ENCODE results near the gene DIP2B.
"Not testable (repeated sequence)": the region's sequence is repeated elsewhere in the genome, so short reads cannot be mapped to it uniquely, and the experiment has no call there.

Gene DIP2B, protein sequence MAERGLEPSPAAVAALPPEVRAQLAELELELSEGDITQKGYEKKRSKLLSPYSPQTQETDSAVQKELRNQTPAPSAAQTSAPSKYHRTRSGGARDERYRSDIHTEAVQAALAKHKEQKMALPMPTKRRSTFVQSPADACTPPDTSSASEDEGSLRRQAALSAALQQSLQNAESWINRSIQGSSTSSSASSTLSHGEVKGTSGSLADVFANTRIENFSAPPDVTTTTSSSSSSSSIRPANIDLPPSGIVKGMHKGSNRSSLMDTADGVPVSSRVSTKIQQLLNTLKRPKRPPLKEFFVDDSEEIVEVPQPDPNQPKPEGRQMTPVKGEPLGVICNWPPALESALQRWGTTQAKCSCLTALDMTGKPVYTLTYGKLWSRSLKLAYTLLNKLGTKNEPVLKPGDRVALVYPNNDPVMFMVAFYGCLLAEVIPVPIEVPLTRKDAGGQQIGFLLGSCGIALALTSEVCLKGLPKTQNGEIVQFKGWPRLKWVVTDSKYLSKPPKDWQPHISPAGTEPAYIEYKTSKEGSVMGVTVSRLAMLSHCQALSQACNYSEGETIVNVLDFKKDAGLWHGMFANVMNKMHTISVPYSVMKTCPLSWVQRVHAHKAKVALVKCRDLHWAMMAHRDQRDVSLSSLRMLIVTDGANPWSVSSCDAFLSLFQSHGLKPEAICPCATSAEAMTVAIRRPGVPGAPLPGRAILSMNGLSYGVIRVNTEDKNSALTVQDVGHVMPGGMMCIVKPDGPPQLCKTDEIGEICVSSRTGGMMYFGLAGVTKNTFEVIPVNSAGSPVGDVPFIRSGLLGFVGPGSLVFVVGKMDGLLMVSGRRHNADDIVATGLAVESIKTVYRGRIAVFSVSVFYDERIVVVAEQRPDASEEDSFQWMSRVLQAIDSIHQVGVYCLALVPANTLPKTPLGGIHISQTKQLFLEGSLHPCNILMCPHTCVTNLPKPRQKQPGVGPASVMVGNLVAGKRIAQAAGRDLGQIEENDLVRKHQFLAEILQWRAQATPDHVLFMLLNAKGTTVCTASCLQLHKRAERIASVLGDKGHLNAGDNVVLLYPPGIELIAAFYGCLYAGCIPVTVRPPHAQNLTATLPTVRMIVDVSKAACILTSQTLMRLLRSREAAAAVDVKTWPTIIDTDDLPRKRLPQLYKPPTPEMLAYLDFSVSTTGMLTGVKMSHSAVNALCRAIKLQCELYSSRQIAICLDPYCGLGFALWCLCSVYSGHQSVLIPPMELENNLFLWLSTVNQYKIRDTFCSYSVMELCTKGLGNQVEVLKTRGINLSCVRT (N-terminal part only)

GRCh38 chr12:50504798-50505674 is at the start of gene DIP2B:
Gene DIP2B, plus strand, starts transcription at chr12:50504985. Its CDS starts 156 bp downstream, at chr12:50505141.
- DNase-seq = peak; percentile 89

- DNase-seq = no peak
These were observed 46.2 kb upstream of the DIP2B start for GRCh38 chr12:50458606-50459005.

DNA sequence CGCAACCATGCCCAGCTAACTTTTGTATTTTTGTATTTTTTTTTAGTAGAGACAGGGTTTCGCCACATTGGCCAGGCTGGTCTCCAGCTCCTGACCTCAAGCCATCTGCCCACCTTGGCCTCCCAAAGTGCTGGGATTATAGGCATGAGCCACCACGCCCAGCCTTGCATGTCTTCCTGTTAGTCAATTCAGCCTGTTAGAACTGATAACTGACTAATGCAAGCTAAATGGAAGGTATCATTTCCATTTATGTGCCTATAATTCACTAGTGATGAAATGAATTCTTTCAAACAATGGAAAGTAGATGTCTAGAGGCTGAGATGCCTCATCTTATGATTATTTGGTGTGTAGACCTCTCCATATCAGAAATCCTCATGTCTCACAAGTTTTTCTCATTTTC is 37.3 kb upstream of the DIP2B start:
- no peak for DNase-seq

DNA sequence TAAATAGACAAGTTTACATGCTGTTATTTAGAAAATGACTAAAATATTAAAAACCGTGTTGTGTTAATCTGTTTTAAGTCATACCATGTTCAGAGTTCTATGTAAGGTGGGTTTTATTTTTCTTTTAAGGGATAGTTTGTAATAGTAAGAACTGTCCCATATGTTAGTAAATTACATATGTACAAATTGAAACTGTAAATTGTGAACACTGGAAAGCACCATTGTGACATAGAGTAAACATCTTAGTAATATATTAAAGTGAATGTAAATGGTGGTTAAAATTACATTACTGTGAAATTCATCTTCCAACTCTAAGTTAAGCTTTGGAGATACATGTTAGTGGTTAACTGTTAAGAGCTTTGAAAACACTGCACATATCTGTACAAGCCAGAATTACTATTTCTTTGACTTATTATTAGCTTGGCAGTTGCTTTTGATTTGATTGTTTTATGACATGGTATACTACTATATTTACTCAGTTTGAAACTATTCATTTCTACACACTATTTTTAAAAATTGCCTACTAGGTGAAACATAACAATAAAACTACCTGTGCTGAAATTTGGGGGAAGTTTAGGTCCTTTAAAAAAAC is 27.4 kb upstream of the DIP2B start:
- no peak for DNase-seq

DNA sequence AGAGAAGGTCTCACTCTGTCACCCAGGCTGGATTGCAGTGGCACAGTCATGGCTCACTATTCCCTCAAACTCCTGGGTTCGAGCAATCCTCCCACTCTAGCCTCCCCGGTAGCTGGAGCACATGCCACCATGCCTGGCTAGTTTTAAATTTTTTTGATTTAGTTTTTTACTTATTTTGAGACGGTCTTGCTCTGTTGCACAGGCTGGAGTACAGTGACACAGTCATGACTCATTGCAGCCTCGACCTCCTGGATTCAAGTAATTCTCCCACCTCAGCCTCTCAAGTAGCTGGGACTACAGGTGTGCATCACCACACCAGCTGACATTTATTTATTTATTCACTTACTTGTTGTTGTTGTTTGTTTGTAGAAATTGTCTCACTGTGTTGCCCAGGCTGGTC is 22.2 kb upstream of the DIP2B start:
- DNase-seq = no peak

- no peak for DNase-seq
These were observed 21.3 kb upstream of the DIP2B start for GRCh38 chr12:50483488-50483887.

DNA sequence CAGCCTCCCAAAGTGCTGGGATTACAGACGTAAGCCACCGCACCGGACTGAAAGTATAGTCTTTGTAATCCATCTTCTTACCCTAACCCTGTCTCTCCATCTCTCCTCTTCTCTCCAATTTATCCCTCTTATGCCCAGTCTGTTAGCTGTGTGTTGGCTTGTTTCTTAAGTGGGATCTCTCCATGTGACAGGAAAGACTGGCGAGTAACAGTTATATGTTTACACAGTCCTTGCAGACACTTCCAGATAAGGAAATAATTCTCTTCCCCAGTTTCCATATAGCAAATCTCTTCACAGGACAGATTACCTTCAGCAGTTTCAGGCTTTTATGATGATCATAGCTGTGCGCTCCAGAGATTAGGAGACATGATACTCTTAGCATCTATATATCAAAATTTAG is 16.0 kb upstream of the DIP2B start:
- DNase-seq = no peak

GRCh38 chr12:50498119-50498518 is 6.7 kb upstream of the DIP2B start:
- not testable (repeated sequence) for DNase-seq

DNA sequence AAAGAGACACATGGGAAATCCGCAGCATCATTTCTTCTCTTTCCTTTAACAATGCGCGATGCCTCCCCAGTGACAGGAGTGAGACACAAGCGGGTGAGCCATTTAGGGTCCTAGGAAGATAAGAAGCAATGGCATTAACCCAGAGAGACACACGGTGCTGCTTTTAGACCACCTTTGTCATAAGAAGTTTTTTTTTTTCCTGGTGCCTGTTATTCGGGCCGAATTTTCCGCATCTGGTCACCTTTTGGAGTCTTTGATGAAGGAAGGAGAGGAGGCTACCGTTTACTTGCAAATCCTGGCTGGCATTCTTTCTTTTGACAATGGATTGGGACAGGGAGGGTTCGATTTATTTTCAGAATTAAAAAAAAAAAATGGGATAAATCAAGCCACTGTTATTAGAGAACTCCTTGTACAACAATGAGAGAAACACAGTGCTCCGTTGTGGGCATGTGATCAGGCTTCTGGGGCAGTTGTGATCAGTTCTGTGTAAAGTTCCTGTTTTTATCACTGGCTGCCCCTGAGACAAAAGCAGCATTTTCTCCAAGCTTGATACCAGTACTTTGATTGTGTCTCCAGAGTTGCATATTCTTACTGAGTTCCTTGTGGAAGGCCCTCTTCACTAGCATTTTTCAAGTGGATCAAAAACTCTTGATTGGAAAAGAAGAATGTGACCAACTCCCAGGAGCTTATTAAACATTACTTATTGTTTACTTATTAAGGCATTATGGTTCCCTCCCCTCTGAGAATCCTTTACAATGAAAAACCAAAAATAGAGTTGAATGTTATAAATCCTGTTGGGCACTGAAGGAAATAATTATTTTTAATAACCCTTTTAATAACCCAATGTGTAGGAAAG is 1.1 kb downstream of the DIP2B start:
- DNase-seq = no peak

DNA sequence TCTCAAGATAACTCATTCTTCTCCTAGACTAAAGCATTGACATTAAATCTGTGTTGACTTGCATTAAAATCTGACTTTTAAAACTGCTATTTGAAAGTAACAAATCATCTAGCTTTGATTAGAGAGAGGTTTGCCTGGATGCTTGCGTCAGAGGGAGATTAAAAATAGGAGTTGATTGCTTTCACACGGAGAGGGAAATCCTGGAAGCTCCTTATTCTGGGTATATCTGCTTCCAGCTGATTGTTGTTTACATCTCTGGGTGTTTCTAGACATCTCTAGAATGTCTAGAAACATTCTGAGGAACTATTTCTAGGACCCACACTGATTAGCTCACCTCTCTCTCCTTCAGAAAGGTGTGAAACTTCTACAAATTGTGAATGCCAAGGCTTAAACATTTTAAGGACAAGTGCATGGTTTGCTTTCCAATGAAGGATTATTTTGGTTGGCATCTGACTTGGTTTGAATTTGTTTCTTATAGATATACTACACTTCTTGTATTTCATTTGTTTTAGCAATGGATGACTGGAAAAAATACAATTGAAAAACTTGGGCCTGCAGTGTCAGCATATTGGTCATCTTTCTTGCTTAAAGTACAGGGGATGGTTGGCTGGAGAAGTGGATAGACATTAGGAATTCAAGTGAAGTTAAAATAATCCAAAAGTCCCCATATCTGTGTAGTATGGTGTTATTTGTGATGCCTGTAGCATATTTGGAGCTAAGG is 2.1 kb downstream of the DIP2B start:
- no peak for DNase-seq

DNA sequence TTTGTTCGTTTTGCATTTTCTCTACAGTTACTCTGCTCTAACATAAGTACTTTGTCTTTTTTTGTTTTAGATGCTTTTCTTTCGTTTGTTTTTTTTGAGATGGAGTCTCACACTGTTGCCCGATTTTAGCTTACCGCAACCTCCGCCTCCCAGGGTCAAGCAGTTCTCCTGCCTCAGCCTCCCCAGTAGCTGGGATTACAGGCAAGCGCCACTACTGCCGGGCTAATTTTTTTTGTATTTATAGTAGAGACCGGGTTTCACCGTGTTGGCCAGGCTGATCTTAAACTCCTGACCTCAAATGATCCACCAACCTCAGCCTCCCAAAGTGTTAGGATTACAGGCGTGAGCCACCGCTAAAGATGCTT is 2.7 kb downstream of the DIP2B start:
- DNase-seq = no peak

DNA sequence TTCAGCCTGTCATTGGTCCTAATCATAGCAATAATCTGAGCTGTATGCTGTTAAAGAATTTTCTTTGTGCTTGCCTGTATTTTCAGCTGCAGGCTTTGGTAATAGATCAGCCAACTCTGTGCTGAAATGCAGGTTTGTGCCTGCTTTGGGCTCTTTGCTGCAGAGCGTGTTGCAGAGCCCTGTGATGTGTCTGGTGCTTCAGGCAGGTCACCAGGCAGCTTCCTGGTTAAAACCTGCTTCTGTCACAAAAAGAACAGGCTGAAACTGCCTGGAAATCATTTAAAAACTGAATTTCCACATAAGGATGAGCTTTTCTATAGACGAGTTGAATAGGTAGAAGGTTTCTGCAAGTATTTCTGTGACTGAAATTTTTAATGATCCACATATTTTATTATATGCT is 3.1 kb downstream of the DIP2B start:
- no peak for DNase-seq

DNA sequence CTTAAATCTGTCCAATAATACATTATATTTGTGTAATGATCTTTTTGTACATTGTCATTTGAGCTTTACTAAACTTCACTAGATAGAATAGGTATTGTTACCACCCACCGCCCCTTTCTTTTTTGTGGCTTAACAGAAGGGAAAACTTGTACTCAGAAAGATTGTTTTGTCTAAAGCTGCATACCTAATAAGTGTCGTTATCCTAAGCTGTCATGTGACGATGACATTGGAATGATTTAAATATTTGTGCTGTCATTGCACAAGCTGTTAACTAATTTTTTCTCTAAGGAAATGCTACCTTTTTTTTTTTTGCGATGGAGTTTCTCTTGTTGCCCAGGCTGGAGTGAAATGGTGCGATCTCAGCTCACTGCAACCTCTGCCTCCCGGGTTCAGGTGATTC is 3.6 kb downstream of the DIP2B start:
- no peak for DNase-seq

DNA sequence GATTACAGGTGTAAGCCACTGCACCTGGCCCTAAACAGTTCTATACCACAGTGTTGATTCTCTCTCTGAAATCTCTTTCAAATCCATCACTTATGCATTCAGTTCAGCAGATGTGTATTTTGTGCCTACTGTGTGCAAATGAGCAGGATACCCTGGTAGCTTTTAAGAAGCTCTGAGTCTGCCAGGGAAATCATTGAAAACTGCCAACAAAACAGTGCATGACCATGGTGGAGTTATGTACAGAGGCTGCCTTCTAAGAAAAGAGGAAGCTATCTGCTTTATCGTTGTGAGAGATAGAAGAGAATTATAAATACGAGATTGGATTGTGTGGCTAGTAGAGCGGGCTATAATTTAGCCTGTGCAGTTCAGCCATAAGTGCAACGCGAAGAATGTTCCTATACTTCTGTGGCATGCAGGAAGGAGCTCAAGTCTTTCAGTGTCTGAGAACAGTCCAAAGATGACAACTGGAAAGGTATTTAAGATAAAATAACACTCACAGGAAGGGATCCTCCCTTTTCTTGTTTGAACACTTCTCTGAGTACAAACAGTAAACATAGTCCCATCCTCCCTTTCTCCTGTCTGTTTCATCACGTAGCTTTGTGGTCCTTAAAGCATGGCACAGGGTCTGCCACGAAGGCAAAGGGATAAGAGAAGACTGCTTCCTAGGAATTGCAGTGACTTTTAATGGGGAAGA is 4.3 kb downstream of the DIP2B start:
- no peak for DNase-seq

DNA sequence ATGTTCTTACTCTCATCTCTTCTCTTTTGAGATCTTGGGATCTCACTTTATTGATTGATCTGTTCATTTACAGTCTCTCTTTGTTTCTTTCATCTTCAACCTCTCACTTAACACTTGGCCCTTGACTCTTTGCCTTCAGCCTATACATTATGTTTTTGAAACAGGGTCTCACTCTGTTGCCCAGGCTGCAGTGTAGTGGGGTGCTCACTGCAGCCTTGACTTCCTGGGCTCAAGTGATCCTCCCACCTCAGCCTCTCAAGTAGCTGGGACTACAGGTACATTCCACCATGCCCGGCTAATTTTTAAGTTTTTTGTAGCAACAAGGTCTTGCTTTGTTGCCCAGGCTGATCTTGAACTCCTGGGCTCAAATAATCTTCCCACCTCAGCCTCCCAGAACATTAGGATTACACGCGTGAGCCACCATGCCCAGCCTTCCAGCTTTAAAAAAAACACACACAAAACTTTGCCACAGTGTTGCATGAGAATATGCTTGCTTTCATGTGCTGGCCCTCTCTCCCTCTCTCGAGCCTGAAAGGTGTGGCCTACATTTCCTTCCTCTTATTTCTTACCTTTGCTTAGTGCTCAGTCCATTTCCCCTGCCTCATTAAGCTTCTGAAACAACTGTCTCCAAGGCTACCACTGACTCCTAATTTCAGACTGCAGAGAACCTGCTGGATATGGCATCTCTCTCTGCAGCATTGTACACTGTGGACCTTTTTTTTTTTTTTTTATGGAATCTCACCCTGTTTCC is 9.9 kb downstream of the DIP2B start:
- DNase-seq = no peak

- no peak for DNase-seq
These were observed 10.8 kb downstream of the DIP2B start for GRCh38 chr12:50515587-50515986.

DNA sequence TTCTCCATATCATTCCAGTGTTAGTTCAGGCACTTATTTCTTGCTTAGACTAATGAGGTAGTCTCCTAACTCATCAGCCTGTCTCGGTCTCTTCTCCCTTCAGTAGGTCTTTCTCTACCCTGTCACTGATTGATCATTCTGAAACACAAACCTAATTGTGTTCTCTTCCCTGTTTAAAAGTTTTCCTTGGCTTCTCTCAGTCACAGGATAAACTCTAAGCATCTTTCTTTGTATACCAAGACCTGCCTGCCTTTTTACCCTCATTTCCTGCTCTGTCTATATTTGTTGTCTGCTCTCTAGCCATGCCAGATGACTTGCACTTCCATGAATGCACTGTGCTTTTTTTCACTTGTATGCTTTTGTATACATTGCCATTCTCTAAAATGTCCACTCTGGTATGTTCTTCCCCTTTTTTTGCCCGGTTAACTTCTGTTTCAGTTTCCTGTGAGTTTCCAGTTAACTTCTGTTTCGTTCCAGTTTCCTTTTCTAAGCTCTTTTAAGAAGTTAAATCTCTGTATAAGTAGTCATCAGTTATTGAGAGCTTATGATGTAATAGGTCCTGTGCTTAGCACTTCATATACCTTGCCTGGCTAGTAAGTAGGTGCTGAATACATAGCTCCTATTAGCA is 12.8 kb downstream of the DIP2B start:
- DNase-seq = no peak

DNA sequence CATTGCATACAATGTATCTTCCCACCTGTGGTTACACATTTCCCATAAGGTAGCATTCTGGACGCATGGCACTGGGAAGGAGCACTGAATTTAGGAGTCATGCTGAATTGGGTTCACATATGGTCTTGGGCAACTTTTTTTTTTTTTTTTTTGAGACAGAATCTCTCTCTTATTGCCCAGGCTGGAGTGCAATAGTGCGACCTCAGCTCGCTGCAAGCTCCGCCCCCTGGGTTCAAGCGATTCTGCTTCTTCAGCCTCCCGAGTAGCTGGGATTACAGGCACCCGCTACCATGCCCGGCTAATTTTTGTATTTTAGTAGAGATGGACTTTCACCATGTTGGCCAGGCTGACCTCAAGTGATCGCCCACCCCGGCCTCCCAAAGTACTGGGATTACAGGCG is 13.3 kb downstream of the DIP2B start:
- no peak for DNase-seq
